Endothelial cell of umbilical vein (primary cell): ENCODE measurements around the gene ARHGEF28. TPM values are rescaled to one million over a fixed set of nuclear protein-coding genes. Genes with fewer than 3 reads are reported as not detected.

Experiments used
- BruUV-seq: library from RNA; stranded (reverse); fragments of 400-500 nt; replicated peaks from 2 replicates; lab custom pipeline; 2021; lab: Mats Ljungman, UMichigan
- CTCF ChIA-PET: fragments of 300-600, 350-600 bp; sonication (Branson Sonifier 250); formaldehyde crosslinking; loops from one replicate; lab custom pipeline; 2021; ENCODE audit warnings: antibody characterized with exemption, inconsistent platforms; lab: Charles Lee
- POLR2A ChIA-PET: fragments of 300-600, 350-600 bp; sonication (Branson Sonifier 250); formaldehyde crosslinking; loops from one replicate; lab custom pipeline; 2021; ENCODE audit warnings: antibody characterized with exemption, inconsistent platforms; lab: Charles Lee
- DNase-seq: peaks from one replicate; pipeline ENCODE4 v3.0.0-alpha.2; 2011; ENCODE audit warnings: low read depth, low spot score
- FAIRE-seq: peaks from 2 replicates; lab custom pipeline; 2011; peaks lifted over from hg19 to GRCh38; lab: Jason Lieb, UNC
- H2AFZ ChIP-seq: 2 replicates; pipeline ENCODE4 v1.6.0; 2012; ENCODE audit warnings: low read depth, low read length, control low read depth, inconsistent platforms
- H3K27ac ChIP-seq: 2 replicates; pipeline ENCODE4 v1.5.1; 2011; ENCODE audit warnings: low read depth, mild to moderate bottlenecking, control low read depth, low read length, moderate library complexity; ENCODE audit not compliant: insufficient read depth
- H3K27me3 ChIP-seq, 2 experiments: 2 replicates each; pipeline versions ENCODE4 v1.6.0 to v1.6.1; 2011; ENCODE audit warnings: low read length in 2 of 2, mixed read lengths in 1 of 2; ENCODE audit not compliant: control insufficient read depth in 2 of 2, insufficient read depth in 2 of 2
- H3K36me3 ChIP-seq, 2 experiments: 2 replicates in 1 of 2; 3 replicates in 1 of 2; pipeline ENCODE4 v1.5.1; 2011; ENCODE audit warnings: low read length in 2 of 2, mild to moderate bottlenecking in 1 of 2, moderate library complexity in 1 of 2; ENCODE audit not compliant: control insufficient read depth in 2 of 2, insufficient read depth in 2 of 2; ENCODE audit errors: extremely low read depth in 1 of 2
- H3K4me1 ChIP-seq: 3 replicates; pipeline ENCODE4 v1.5.1; 2011; ENCODE audit warnings: mild to moderate bottlenecking, low read length; ENCODE audit not compliant: control insufficient read depth, insufficient read depth; ENCODE audit errors: extremely low read depth
- H3K4me2 ChIP-seq: 2 replicates; pipeline ENCODE4 v1.6.1; 2011; ENCODE audit warnings: low read length, control low read depth, mixed read lengths; ENCODE audit not compliant: insufficient read depth
- H3K4me3 ChIP-seq, 3 experiments: fragments of 200-600 bp in 1 of 3; sonication (generic), shearing (Covaris generic) in 1 of 3; replicated peaks in 1 of 3; 2 replicates each; pipeline ENCODE4 v1.5.1; 2011 to 2016; ENCODE audit warnings: control low read depth in 3 of 3, low read length in 3 of 3, mild to moderate bottlenecking in 2 of 3, inconsistent platforms in 1 of 3, low read depth in 1 of 3, moderate library complexity in 1 of 3; ENCODE audit not compliant: insufficient read depth in 1 of 3
- H3K79me2 ChIP-seq: 2 replicates; pipeline ENCODE4 v1.6.0; 2012; ENCODE audit warnings: low read length, inconsistent platforms; ENCODE audit not compliant: control insufficient read depth, insufficient read depth
- H3K9ac ChIP-seq: replicated peaks from 2 replicates; pipeline ENCODE3; 2011; ENCODE audit warnings: low read length, control low read depth; ENCODE audit not compliant: insufficient read depth; ENCODE audit errors: extremely low read depth
- H3K9me1 ChIP-seq: replicated peaks from 3 replicates; pipeline ENCODE4 v1.6.0; 2011; ENCODE audit warnings: mild to moderate bottlenecking, low read length; ENCODE audit not compliant: control insufficient read depth, insufficient read depth; ENCODE audit errors: extremely low read depth
- H3K9me3 ChIP-seq: replicated peaks from 2 replicates; pipeline ENCODE4 v1.5.1; 2012; ENCODE audit warnings: low read length, inconsistent platforms; ENCODE audit not compliant: control insufficient read depth, insufficient read depth
- H4K20me1 ChIP-seq: replicated peaks from 2 replicates; pipeline ENCODE3; 2011; ENCODE audit warnings: mild to moderate bottlenecking, low read length; ENCODE audit not compliant: control insufficient read depth, insufficient read depth; ENCODE audit errors: extremely low read depth
- CTCF ChIP-seq, 2 donors: IDR thresholded peaks; 1 replicate in 1 of 2; 2 replicates in 1 of 2; pipeline ENCODE4 v1.5.1; 2011; ENCODE audit warnings: low read length in 2 of 2, mild to moderate bottlenecking in 2 of 2, moderate library complexity in 2 of 2, control low read depth in 1 of 2, inconsistent platforms in 1 of 2, low read depth in 1 of 2; ENCODE audit not compliant: insufficient read depth in 1 of 2; ENCODE audit errors: extremely low read depth in 1 of 2
- EZH2 ChIP-seq: IDR thresholded peaks from 2 replicates; pipeline ENCODE4 v1.6.1; 2012; ENCODE audit warnings: borderline replicate concordance, low read depth, mild to moderate bottlenecking, moderate library complexity, low read length, inconsistent platforms; ENCODE audit not compliant: severe bottlenecking
- FOS ChIP-seq: IDR thresholded peaks from 2 replicates; pipeline ENCODE4 v1.6.1; 2011; ENCODE audit warnings: mild to moderate bottlenecking, low read length, moderate library complexity, borderline replicate concordance; ENCODE audit not compliant: insufficient read depth
- GATA2 ChIP-seq: IDR thresholded peaks from 2 replicates; pipeline ENCODE4 v1.7.0; 2011; ENCODE audit warnings: low read depth, mild to moderate bottlenecking, moderate library complexity, mixed read lengths, low read length; ENCODE audit not compliant: insufficient read length, insufficient read depth
- JUN ChIP-seq: IDR thresholded peaks from 2 replicates; pipeline ENCODE4 v1.6.1; 2011; ENCODE audit warnings: borderline replicate concordance, low read depth; ENCODE audit not compliant: insufficient read length, insufficient read depth
- MAX ChIP-seq: IDR thresholded peaks from 2 replicates; pipeline ENCODE4 v1.6.1; 2011; ENCODE audit not compliant: insufficient read depth, insufficient read length
- MYC ChIP-seq: IDR thresholded peaks from one replicate; pipeline ENCODE4 v1.6.1; 2011; ENCODE audit warnings: mild to moderate bottlenecking, low read depth, low read length
- POLR2A ChIP-seq: IDR thresholded peaks from 2 replicates; pipeline ENCODE4 v1.6.1; 2012; ENCODE audit warnings: low read depth, mild to moderate bottlenecking, control low read depth, low read length
- POLR2AphosphoS5 ChIP-seq: IDR thresholded peaks from 2 replicates; pipeline ENCODE4 v1.6.1; 2012; ENCODE audit warnings: low read depth, mild to moderate bottlenecking, control low read depth, low read length, moderate library complexity; ENCODE audit not compliant: insufficient read depth
- dilution Hi-C: fragments of 300-500 bp; cut with MboI; formaldehyde crosslinking; loops from one replicate; pipeline ENCODE4 v1.15.0; 2019; ENCODE audit warnings: low sequenced_read_pairs; ENCODE audit not compliant: extremely low pct_ligation_motif_present
- intact Hi-C: fragments of 100-400 bp; cut with micrococcal nuclease; formaldehyde crosslinking; loops from one replicate; pipeline ENCODE4 v1.10.0; 2022
- polyA plus RNA-seq, 4 experiments: library from polyadenylated mRNA; depleted of rRNA in 3 of 4; stranded (reverse) in 3 of 4; unstranded in 1 of 4; fragments of >200 nt; gene quantifications; 2 replicates each; pipeline versions ENCODE4 v1.2.1 to v1.2.3, GENCODE V29; 2011 to 2012; ENCODE audit warnings: missing spikeins in 1 of 4
- total RNA-seq: library from RNA; stranded (reverse); gene quantifications from 2 replicates; pipeline ENCODE4 v1.2.3, GENCODE V29; 2021

The ARHGEF28 gene
- total and polyA plus RNA-seq, 2 donors (not counting 3 experiments of a cell fraction or from before 2014, with no cell fraction given): 29.5 to 108 TPM

GRCh38 chr5:73816656-73817420 lies 190.8 kb downstream of the ARHGEF28 start:
- no peak overlapping the region for H3K4me2 ChIP-seq
- H3K27ac ChIP-seq: no peak overlapping the region
- no peaks in the 10 kb centered on the region for H3K9me3 ChIP-seq

More at GRCh38 chr5:73816656-73817420, 190.8 kb downstream of the ARHGEF28 start:
- peaks cover 13% of the 10 kb centered on the region in 2 experiments for H3K36me3 ChIP-seq
- H3K4me1 ChIP-seq: no peaks in the 10 kb centered on the region
- ChIA-PET POLR2A (no interaction called here), CTCF (interaction anchor here (1.0 to 1.4 kb wide), 2 partner anchors 8 to 226 kb away, joined by 3 to 4 read pairs; no protein-coding TSS in a partner anchor)
- dilution Hi-C loops: no loop called here
- peaks cover 4% of the 10 kb centered on the region for H3K79me2 ChIP-seq
- H3K27me3 ChIP-seq: no peaks in the 10 kb centered on the region
- no peak for TF ChIP-seq POLR2AphosphoS5
- TF ChIP-seq MAX: no peak
- no peak for TF ChIP-seq EZH2
- TF ChIP-seq JUN: no peak
- TF ChIP-seq FOS: no peak
- no peak for TF ChIP-seq CTCF (IDR thresholded peaks at IDR 0.05; ENCODE audit: extremely low read depth in 1 of 2, insufficient read depth in 1 of 2, low read depth in 1 of 2, low read length in 2 of 2)
- no peak for TF ChIP-seq MYC
- no peak for TF ChIP-seq GATA2
- TF ChIP-seq POLR2A: no peak
- DNase-seq (no peak), FAIRE-seq (no peak)
- H3K9me1 ChIP-seq: no peaks in the 10 kb centered on the region
- no peak overlapping the region for H3K9ac ChIP-seq
- no peak overlapping the region for H2AFZ ChIP-seq
- H4K20me1 ChIP-seq: no peaks in the 10 kb centered on the region
- no TSS peak for BruUV-seq
- intact Hi-C loops: no loop called here
- H3K4me3 ChIP-seq: no peak overlapping the region
